BJ (cell line): ENCODE measurements around the gene BCORL1. TPM values are rescaled to one million over a fixed set of nuclear protein-coding genes. Genes with fewer than 3 reads are reported as not detected.

Experiments
- CTCF ChIA-PET: fragments of 350-600 bp; formaldehyde crosslinking; extraction: SDS; loops from one replicate; lab custom pipeline; 2021; ENCODE audit warnings: antibody characterized with exemption, inconsistent platforms; lab: Yijun Ruan, JAX
- POLR2A ChIA-PET: fragments of 300-600 bp; sonication (Branson Sonifier 250); formaldehyde crosslinking; extraction: SDS; loops from one replicate; lab custom pipeline; 2021; ENCODE audit warnings: antibody characterized with exemption; lab: Charles Lee
- DNase-seq: peaks from one replicate; pipeline ENCODE4 v3.0.0-alpha.2; 2011; ENCODE audit warnings: low read depth
- H3K27me3 ChIP-seq: 2 replicates; pipeline ENCODE4 v1.6.0; 2011; ENCODE audit warnings: low read length; ENCODE audit not compliant: control insufficient read depth, insufficient read depth
- H3K36me3 ChIP-seq: 2 replicates; pipeline ENCODE4 v1.5.1; 2011; ENCODE audit warnings: low read length; ENCODE audit not compliant: control insufficient read depth, insufficient read depth
- H3K4me3 ChIP-seq: 2 replicates; pipeline ENCODE4 v1.5.1; 2011; ENCODE audit warnings: low read depth, mild to moderate bottlenecking, control low read depth, low read length
- polyA plus RNA-seq: library from polyadenylated mRNA; depleted of rRNA; stranded (reverse); fragments of >200 nt; gene quantifications from 2 replicates; pipeline ENCODE4 v1.2.3, GENCODE V29; 2011
- TF ChIP-seq, protein P1 (sequence below): IDR thresholded peaks from 2 replicates; pipeline ENCODE4 v1.5.1; 2011; ENCODE audit warnings: low read depth, mild to moderate bottlenecking, control low read depth, inconsistent platforms, low read length, moderate library complexity; ENCODE audit not compliant: insufficient read depth

BCORL1 gene
- polyA plus RNA-seq, 1 experiment = 1.5 TPM

DNA sequence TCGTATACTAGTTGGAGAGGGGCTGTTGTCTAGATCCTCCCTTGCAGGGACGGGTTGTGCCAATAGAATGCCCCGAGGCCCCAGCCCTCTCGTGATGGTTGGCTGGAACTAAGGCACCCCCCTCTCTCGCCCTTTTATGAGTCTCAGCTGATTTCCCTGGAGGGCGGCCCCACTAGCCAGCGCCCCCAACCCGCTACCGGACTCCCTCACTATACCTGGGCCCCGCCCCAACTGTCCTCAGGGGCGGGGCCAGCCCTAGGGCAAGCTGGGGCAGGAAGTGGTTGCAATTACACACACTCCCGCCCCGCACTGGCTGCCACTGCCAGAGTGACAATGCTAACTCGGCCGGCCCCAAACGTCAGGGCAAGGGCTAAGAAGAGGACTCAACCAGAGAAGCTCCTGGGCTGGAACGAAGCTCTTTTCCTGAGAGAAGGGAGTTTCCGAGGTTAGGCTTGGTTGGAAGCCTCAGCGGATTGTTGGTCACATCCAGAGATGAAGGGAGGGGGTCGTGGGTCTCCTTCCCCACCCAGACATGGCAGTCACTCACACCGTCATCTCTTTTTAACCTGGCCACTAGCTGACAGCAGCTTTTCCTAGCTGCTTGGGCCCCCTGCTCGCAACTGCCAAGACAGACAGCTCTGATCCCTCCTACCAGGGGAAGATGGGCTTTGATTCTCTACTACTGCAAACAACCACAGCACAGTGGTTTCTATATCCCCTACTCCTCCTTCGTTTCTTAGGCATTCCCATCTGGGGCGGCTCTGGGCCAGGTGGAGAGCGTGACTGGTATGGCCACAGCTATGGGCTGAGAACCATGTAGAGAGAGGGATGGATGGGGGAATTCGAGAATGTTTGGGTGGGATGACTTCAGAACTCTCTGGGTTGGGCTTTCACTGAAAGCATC lies 21.0 kb upstream of the BCORL1 start:
- no peak overlapping the region for H3K4me3 ChIP-seq
- CTCF ChIA-PET = interaction anchor here (1.1 kb wide), 1 partner anchor 16 kb away, joined by 3 read pairs; no protein-coding TSS in a partner anchor
- POLR2A ChIA-PET = no interaction called here
- no peaks in the 10 kb centered on the region for H3K27me3 ChIP-seq
- TF ChIP-seq, protein P1, sequence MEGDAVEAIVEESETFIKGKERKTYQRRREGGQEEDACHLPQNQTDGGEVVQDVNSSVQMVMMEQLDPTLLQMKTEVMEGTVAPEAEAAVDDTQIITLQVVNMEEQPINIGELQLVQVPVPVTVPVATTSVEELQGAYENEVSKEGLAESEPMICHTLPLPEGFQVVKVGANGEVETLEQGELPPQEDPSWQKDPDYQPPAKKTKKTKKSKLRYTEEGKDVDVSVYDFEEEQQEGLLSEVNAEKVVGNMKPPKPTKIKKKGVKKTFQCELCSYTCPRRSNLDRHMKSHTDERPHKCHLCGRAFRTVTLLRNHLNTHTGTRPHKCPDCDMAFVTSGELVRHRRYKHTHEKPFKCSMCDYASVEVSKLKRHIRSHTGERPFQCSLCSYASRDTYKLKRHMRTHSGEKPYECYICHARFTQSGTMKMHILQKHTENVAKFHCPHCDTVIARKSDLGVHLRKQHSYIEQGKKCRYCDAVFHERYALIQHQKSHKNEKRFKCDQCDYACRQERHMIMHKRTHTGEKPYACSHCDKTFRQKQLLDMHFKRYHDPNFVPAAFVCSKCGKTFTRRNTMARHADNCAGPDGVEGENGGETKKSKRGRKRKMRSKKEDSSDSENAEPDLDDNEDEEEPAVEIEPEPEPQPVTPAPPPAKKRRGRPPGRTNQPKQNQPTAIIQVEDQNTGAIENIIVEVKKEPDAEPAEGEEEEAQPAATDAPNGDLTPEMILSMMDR = no peak
- no peaks in the 10 kb centered on the region for H3K36me3 ChIP-seq
- no peak for DNase-seq

GRCh38 chrX:129963729-129964128 lies 18.7 kb upstream of the BCORL1 start:
- Histone ChIP-seq H3K36me3 (no peaks in the 10 kb centered on the region), H3K4me3 (no peak overlapping the region), H3K27me3 (no peaks in the 10 kb centered on the region)
- ChIA-PET CTCF (no interaction called here), POLR2A (interaction anchor here (0.6 kb wide), 1 partner anchor 13 kb away, joined by 4 read pairs; no protein-coding TSS in a partner anchor)
- DNase-seq = no peak
- TF ChIP-seq, protein P1 = no peak

- H3K27me3 ChIP-seq = no peaks in the 10 kb centered on the region
- ChIA-PET POLR2A (no interaction called here), CTCF (no interaction called here)
- no peak for DNase-seq
- no peak overlapping the region for H3K4me3 ChIP-seq
- no peaks in the 10 kb centered on the region for H3K36me3 ChIP-seq
- TF ChIP-seq, protein P1 = no peak
Observed at GRCh38 chrX:129965166-129965565, 17.3 kb upstream of the BCORL1 start.

- Histone ChIP-seq H3K4me3 (no peak overlapping the region), H3K27me3 (peaks cover 2% of the 10 kb centered on the region), H3K36me3 (no peaks in the 10 kb centered on the region)
- TF ChIP-seq, protein P1 = no peak
- POLR2A ChIA-PET = no interaction called here
- no peak for DNase-seq
- CTCF ChIA-PET = no interaction called here
Observed at GRCh38 chrX:129968968-129969367, 13.5 kb upstream of the BCORL1 start.

- ChIA-PET POLR2A (no interaction called here), CTCF (interaction anchor here (1.3 kb wide), 1 partner anchor 15 kb away, joined by 3 read pairs; no protein-coding TSS in a partner anchor)
- H3K36me3 ChIP-seq = no peaks in the 10 kb centered on the region
- H3K4me3 ChIP-seq = no peak overlapping the region
- no peak for DNase-seq
- peaks cover 2% of the 10 kb centered on the region for H3K27me3 ChIP-seq
- TF ChIP-seq, protein P1 = no peak
Observed at GRCh38 chrX:129976441-129976840, 6.0 kb upstream of the BCORL1 start.
